K562 (cell line): ENCODE data around the gene PROK2. TPM values are rescaled to one million over a fixed set of nuclear protein-coding genes. Genes with fewer than 3 reads are reported as not detected.

ENCODE experiments used
- BACH1 ChIP-seq: fragments of 200-800 bp; sonication (Bioruptor generic); IDR thresholded peaks from 2 replicates; pipeline ENCODE4 v1.6.1; 2016; ENCODE audit warnings: missing genetic modification characterization, missing compliant biosample characterization
- E2F6 ChIP-seq, 2 experiments: IDR thresholded peaks; 2 replicates each; pipeline ENCODE4 v1.6.1; 2011; ENCODE audit warnings: borderline replicate concordance in 1 of 2, control low read depth in 1 of 2, low read depth in 1 of 2, low read length in 1 of 2, mild to moderate bottlenecking in 1 of 2, mixed read lengths in 1 of 2, moderate library complexity in 1 of 2; ENCODE audit not compliant: insufficient read depth in 1 of 2, insufficient read length in 1 of 2, poor library complexity in 1 of 2, severe bottlenecking in 1 of 2; ENCODE audit errors: extremely low read depth in 1 of 2
- ETV6 ChIP-seq, 3 experiments: fragments of 150-350 bp in 1 of 3; sonication (generic) in 1 of 3; formaldehyde crosslinking in 1 of 3; IDR thresholded peaks; 2 replicates each; pipeline versions ENCODE4 v1.6.1 to v1.8.0; 2014 to 2022; ENCODE audit warnings: borderline replicate concordance in 2 of 3, low read depth in 2 of 3, antibody characterized with exemption in 1 of 3, low read length in 1 of 3, mild to moderate bottlenecking in 1 of 3, missing genetic modification reagents in 1 of 3
- NEUROD1 ChIP-seq: fragments of 150-350 bp; IDR thresholded peaks from 2 replicates; pipeline ENCODE4 v1.6.1; 2014; ENCODE audit warnings: borderline replicate concordance, low read length, low read depth; ENCODE audit not compliant: partially characterized antibody
- NRF1 ChIP-seq, 2 experiments: fragments of 450-650 bp; IDR thresholded peaks in 1 of 2; conservative IDR thresholded peaks in 1 of 2; 2 replicates each; pipeline ENCODE4 v1.6.1; 2014; ENCODE audit warnings: mild to moderate bottlenecking in 2 of 2
- RBM22 ChIP-seq: fragments of 200-400 bp; formaldehyde crosslinking; IDR thresholded peaks from 2 replicates; pipeline ENCODE4 v1.6.1; 2018; ENCODE audit warnings: low read length, low read depth; ENCODE audit not compliant: poor library complexity, severe bottlenecking
- SIX5 ChIP-seq, 2 experiments: IDR thresholded peaks; 2 replicates each; pipeline ENCODE4 v1.6.1; 2011; ENCODE audit warnings: low read length in 2 of 2, borderline replicate concordance in 1 of 2, low read depth in 1 of 2, mild to moderate bottlenecking in 1 of 2, moderate library complexity in 1 of 2; ENCODE audit not compliant: insufficient read depth in 1 of 2
- SMAD2 ChIP-seq: fragments of 150-350 bp; IDR thresholded peaks from 2 replicates; pipeline ENCODE4 v1.6.1; 2014; ENCODE audit warnings: low read depth, mild to moderate bottlenecking, low read length
- YY1 ChIP-seq, 3 experiments: IDR thresholded peaks; 2 replicates each; pipeline ENCODE4 v1.6.1; 2011; ENCODE audit warnings: low read length in 2 of 3, mild to moderate bottlenecking in 2 of 3, moderate library complexity in 2 of 3, borderline replicate concordance in 1 of 3, control low read depth in 1 of 3, low read depth in 1 of 3; ENCODE audit not compliant: insufficient read depth in 3 of 3, insufficient replicate concordance in 2 of 3, control insufficient read depth in 1 of 3, insufficient read length in 1 of 3; ENCODE audit errors: extremely low read depth in 1 of 3
- ZNF311 ChIP-seq: fragments of 250-450 bp; sonication (Bioruptor Pico); IDR thresholded peaks from 2 replicates; pipeline ENCODE4 v1.4.0; 2020; ENCODE audit warnings: mild to moderate bottlenecking, moderate library complexity
- ZNF316 ChIP-seq: fragments of 450-650 bp; IDR thresholded peaks from 2 replicates; pipeline ENCODE4 v1.6.1; 2016
- ZNF717 ChIP-seq: fragments of 250-450 bp; sonication (Bioruptor Pico); IDR thresholded peaks from 2 replicates; pipeline ENCODE4 v1.5.0; 2021
- polyA plus RNA-seq, 8 experiments: library from polyadenylated mRNA; depleted of rRNA in 4 of 8; stranded (reverse) in 5 of 8; unstranded in 3 of 8; fragments of >200 nt; fragmentation: Nextera tagmentation in 2 of 8; fragmentation: Illumina TruSeq in 1 of 8; extraction: Ambion mirVana in 2 of 8; extraction: Trizol in 1 of 8; gene quantifications; 2 replicates each; pipeline versions ENCODE4 v1.2.1 to v1.2.3, GENCODE V29; 2011 to 2014; ENCODE audit warnings: inconsistent platforms in 1 of 8, missing spikeins in 1 of 8
- total RNA-seq, 7 experiments: library from RNA; depleted of rRNA in 6 of 7; stranded (reverse); fragments of >200 nt in 6 of 7; fragmentation: Illumina TruSeq in 2 of 7; extraction: Trizol in 2 of 7; gene quantifications; 2 replicates each; pipeline versions ENCODE4 v1.2.1 to v1.2.3, GENCODE V29; 2011 to 2021; ENCODE audit warnings: low replicate concordance in 1 of 7
- TF ChIP-seq, protein P1 (sequence below): fragments of 250-450 bp; sonication (Bioruptor Pico); IDR thresholded peaks from 2 replicates; pipeline ENCODE4 v1.4.0; 2020; ENCODE audit warnings: mild to moderate bottlenecking, moderate library complexity
- TF ChIP-seq, protein P2 (sequence below), 2 experiments: fragments of 200-800 bp in 1 of 2; sonication (Bioruptor generic) in 1 of 2; sonication (generic) in 1 of 2; formaldehyde crosslinking in 1 of 2; IDR thresholded peaks in 1 of 2; conservative IDR thresholded peaks in 1 of 2; 2 replicates each; pipeline versions ENCODE4 v1.5.0 to v1.6.1; 2016 to 2020; ENCODE audit warnings: missing compliant biosample characterization in 1 of 2, missing genetic modification characterization in 1 of 2, missing genetic modification reagents in 1 of 2
- TF ChIP-seq, protein P3 (sequence below): fragments of 250-450 bp; sonication (Bioruptor Pico); IDR thresholded peaks from 2 replicates; pipeline ENCODE4 v1.8.0; 2021; ENCODE audit warnings: borderline replicate concordance, mild to moderate bottlenecking, moderate library complexity; ENCODE audit not compliant: poor library complexity, severe bottlenecking
- TF ChIP-seq, protein P4 (sequence below): fragments of 450-650 bp; IDR thresholded peaks from 2 replicates; pipeline ENCODE4 v1.6.1; 2016

PROK2 gene
- total and polyA plus RNA-seq, 9 of the 15 experiments (the other 6 are each of a cell fraction or from before 2014, with no cell fraction given): 0.07 to 0.13 TPM; not detected in 7

GRCh38 chr3:71779674-71780377 is 5.1 kb downstream of the PROK2 start (continued):
- TF ChIP-seq RBM22: no peak
- TF ChIP-seq E2F6 (IDR thresholded peaks at IDR 0.05; ENCODE audit: borderline replicate concordance in 1 of 2, extremely low read depth in 1 of 2, insufficient read depth in 1 of 2, insufficient read length in 1 of 2, low read depth in 1 of 2, low read length in 1 of 2, poor library complexity in 1 of 2, severe bottlenecking in 1 of 2): no peak
- TF ChIP-seq ETV6 (IDR thresholded peaks at IDR 0.05; ENCODE audit: borderline replicate concordance in 1 of 2, low read depth in 2 of 2, low read length in 1 of 2): no peak
- TF ChIP-seq ETV6 (CRISPR knock-in tag; IDR thresholded peaks at IDR 0.05; ENCODE audit: borderline replicate concordance): no peak
- TF ChIP-seq, protein P1, sequence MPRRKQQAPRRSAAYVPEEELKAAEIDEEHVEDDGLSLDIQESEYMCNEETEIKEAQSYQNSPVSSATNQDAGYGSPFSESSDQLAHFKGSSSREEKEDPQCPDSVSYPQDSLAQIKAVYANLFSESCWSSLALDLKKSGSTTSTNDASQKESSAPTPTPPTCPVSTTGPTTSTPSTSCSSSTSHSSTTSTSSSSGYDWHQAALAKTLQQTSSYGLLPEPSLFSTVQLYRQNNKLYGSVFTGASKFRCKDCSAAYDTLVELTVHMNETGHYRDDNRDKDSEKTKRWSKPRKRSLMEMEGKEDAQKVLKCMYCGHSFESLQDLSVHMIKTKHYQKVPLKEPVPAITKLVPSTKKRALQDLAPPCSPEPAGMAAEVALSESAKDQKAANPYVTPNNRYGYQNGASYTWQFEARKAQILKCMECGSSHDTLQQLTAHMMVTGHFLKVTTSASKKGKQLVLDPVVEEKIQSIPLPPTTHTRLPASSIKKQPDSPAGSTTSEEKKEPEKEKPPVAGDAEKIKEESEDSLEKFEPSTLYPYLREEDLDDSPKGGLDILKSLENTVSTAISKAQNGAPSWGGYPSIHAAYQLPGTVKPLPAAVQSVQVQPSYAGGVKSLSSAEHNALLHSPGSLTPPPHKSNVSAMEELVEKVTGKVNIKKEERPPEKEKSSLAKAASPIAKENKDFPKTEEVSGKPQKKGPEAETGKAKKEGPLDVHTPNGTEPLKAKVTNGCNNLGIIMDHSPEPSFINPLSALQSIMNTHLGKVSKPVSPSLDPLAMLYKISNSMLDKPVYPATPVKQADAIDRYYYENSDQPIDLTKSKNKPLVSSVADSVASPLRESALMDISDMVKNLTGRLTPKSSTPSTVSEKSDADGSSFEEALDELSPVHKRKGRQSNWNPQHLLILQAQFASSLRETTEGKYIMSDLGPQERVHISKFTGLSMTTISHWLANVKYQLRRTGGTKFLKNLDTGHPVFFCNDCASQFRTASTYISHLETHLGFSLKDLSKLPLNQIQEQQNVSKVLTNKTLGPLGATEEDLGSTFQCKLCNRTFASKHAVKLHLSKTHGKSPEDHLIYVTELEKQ (CRISPR knock-in tag): no peak
- no peak for TF ChIP-seq SMAD2
- no peak for TF ChIP-seq SIX5 (IDR thresholded peaks at IDR 0.05; ENCODE audit: borderline replicate concordance in 1 of 2, insufficient read depth in 1 of 2, low read depth in 1 of 2, low read length in 2 of 2)
- TF ChIP-seq, protein P2, sequence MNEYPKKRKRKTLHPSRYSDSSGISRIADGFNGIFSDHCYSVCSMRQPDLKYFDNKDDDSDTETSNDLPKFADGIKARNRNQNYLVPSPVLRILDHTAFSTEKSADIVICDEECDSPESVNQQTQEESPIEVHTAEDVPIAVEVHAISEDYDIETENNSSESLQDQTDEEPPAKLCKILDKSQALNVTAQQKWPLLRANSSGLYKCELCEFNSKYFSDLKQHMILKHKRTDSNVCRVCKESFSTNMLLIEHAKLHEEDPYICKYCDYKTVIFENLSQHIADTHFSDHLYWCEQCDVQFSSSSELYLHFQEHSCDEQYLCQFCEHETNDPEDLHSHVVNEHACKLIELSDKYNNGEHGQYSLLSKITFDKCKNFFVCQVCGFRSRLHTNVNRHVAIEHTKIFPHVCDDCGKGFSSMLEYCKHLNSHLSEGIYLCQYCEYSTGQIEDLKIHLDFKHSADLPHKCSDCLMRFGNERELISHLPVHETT (CRISPR knock-in tag; conservative IDR thresholded peaks at IDR 0.05 in 1 of 2, IDR thresholded peaks at IDR 0.05 in 1 of 2): peak in 1 of 2 experiments; percentile 51; a peak in 1 of 4 replicates
- TF ChIP-seq YY1 (IDR thresholded peaks at IDR 0.05; ENCODE audit: borderline replicate concordance in 1 of 3, control insufficient read depth in 1 of 3, extremely low read depth in 1 of 3, insufficient read depth in 3 of 3, insufficient read length in 1 of 3, insufficient replicate concordance in 2 of 3, low read depth in 1 of 3, low read length in 2 of 3): no peak
- TF ChIP-seq BACH1 (tag): 0 out of 2 replicates have a peak, but pooled peaks have one; percentile 34
- TF ChIP-seq, protein P3, sequence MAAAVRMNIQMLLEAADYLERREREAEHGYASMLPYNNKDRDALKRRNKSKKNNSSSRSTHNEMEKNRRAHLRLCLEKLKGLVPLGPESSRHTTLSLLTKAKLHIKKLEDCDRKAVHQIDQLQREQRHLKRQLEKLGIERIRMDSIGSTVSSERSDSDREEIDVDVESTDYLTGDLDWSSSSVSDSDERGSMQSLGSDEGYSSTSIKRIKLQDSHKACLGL (CRISPR knock-in tag): no peak
- TF ChIP-seq, protein P4, sequence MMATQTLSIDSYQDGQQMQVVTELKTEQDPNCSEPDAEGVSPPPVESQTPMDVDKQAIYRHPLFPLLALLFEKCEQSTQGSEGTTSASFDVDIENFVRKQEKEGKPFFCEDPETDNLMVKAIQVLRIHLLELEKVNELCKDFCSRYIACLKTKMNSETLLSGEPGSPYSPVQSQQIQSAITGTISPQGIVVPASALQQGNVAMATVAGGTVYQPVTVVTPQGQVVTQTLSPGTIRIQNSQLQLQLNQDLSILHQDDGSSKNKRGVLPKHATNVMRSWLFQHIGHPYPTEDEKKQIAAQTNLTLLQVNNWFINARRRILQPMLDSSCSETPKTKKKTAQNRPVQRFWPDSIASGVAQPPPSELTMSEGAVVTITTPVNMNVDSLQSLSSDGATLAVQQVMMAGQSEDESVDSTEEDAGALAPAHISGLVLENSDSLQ: no peak
- TF ChIP-seq NEUROD1: no peak
- no peak for TF ChIP-seq ZNF311 (CRISPR knock-in tag)
- TF ChIP-seq NRF1 (conservative IDR thresholded peaks at IDR 0.05 in 1 of 2, IDR thresholded peaks at IDR 0.05 in 1 of 2): no peak
- TF ChIP-seq ZNF717: no peak
- TF ChIP-seq ZNF316: peak; percentile 21; the same call in 1 of the 2 replicates
